LNCAP (cell line): ENCODE data around the gene L3MBTL3.

Experiments
- CTCF ChIP-seq: fragments of 450-650 bp; IDR thresholded peaks from 2 replicates; pipeline ENCODE4 v1.5.1; 2017; ENCODE audit warnings: mild to moderate bottlenecking

The L3MBTL3 gene

DNA sequence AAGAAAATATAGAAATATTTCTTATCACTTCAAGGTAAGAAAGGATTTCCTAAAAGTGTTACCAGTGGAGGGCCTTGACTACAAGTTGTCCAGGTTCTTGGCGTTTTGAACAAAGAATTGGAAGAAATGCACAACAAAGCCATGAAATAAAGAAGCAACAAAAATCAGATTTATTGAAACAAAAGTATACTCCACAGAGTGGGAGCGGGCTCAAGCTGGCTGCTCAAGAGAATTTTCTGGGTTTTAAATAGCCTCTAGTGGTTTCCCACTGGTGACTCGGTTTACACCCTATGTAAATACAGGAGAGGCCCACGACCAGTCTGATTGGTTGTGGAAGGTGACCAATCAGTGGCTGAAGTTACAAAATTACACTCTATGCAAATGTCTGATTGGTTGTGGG is 140.2 kb downstream of the L3MBTL3 start:
- no peak for TF ChIP-seq CTCF

DNA sequence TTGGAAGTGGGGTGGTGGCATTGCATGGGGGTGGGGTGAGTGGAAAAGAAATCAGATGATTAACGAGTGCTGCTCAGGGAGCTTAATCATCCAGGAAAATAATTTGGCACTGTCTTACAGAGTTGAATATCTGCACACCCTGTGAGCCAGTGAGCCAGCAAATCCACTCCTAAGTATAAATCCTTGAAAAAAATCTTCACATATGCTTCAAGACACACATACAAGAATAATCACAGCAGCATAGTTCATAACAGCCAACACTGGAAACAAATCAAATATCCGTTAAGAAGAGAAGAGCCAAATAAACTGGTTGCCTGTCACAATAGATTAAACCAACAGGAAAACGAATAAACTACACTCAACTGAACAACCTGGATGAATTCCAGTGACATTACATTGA is 141.6 kb downstream of the L3MBTL3 start:
- no peak for TF ChIP-seq CTCF

GRCh38 chr6:130161683-130162404 is 143.5 kb downstream of the L3MBTL3 start:
- TF ChIP-seq CTCF = no peak

DNA sequence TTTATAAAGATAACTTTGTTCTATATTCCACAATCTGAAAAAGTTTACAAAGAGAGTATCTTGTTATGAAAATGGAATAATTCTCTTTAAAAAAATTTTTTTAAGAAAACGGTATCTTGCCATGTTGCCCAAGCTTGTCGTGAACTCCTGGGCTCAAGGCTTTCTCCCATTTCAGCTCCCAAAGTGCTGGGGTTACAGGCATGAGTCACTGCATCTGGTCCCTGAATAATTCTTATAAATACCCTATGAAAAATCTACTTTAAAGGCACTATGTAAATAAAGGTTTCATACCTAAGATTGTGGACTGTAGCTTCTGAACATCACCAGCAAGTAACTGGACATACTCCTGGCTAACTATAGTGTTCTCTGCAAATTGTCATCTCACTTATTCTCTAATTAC is 144.0 kb downstream of the L3MBTL3 start:
- TF ChIP-seq CTCF = no peak

GRCh38 chr6:130163266-130163665 is 144.9 kb downstream of the L3MBTL3 start:
- no peak for TF ChIP-seq CTCF

DNA sequence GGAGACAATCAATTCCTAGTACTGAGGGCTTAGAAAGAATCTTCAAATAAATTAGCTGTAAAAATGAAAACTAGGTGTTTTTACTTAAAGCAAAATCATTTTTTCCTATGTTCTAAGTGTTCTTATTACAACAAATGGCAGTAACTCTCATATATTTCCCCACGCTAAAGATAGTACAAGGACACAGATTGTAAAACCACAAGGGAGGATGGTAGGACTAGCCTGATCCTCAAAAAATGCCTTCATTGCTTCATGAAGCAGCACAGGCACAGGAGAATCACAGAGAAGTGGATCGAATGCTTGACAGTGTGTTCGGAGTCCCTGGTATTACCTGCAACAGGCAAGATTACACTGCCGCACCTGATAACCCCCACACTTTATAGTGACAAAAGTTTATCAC is 145.9 kb downstream of the L3MBTL3 start:
- TF ChIP-seq CTCF = no peak

- TF ChIP-seq CTCF = no peak
Measured at GRCh38 chr6:130167655-130168054, 149.3 kb downstream of the L3MBTL3 start.

DNA sequence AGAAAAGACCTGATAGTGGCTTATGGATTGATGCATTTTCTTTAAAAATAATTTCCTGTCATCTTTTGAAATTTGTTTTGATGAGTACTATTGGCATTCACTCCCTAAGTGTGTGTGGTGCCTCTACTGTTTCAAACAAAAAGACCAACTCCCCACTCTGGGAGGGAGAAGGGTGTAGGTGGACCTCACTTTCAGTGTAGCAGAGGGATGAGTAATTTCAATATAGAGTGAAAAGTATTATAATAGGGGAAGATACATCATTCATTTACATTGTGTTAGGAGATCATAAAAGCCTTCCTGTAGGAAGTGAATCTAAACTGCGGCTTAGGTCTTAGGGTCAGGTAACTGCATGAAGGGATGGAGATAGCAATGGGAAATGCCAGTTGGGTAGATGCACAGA is 158.0 kb downstream of the L3MBTL3 start:
- no peak for TF ChIP-seq CTCF
